ENCODE data around the gene MBOAT1.

Gene MBOAT1

DNA sequence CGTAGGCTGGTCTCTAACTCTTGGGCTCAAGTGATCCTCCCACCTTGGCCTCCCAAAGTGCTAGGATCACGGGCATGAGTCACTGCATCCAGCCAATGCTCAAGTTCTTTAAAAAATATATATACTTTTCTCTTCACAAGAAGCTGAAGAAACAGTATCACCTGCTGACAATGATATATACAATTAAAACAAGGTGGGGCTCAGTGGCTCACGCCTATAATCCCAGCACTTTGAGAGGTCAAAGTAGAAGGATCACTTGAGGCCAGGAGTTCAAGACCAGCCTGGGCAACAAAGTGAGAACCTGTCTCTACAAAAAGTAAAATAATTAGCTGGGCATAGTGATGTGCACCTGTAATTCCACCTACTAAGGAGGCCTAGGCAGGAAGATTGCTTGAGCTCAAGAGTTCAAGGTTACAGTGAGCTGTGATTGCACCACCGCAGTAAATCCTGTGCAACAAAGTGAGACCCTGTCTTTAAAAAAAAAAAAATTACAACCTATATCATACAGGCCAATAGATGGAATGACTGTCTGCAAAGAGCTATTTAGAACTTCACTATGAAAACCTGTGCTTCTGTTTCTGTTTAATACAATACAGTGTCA is 36.4 kb downstream of the MBOAT1 start:
- Histone ChIP-seq H3K27me3 (ENCODE audit: control insufficient read depth in 1 of 2, insufficient read depth in 2 of 2, low read length in 2 of 2) (no peaks in the 10 kb centered on the region), H3K9me3 (ENCODE audit: control insufficient read depth in 1 of 2, low read length in 2 of 2) (no peaks in the 10 kb centered on the region), H3K36me3 (ENCODE audit: control insufficient read depth in 1 of 2, insufficient read depth in 2 of 2, low read length in 2 of 2) (no peaks in the 10 kb centered on the region), H3K27ac (ENCODE audit: low read depth, low read length) (no peak overlapping the region), H3K9ac (ENCODE audit: low read depth in 1 of 2, low read length in 2 of 2) (no peak overlapping the region), H3K4me3 (ENCODE audit: low read depth in 1 of 2, low read length in 2 of 2) (no peak overlapping the region), H3K4me1 (ENCODE audit: control insufficient read depth in 1 of 2, insufficient read depth in 2 of 2, low read length in 2 of 2) (peaks cover 21 to 23% of the 10 kb centered on the region in 2 donors)

DNA sequence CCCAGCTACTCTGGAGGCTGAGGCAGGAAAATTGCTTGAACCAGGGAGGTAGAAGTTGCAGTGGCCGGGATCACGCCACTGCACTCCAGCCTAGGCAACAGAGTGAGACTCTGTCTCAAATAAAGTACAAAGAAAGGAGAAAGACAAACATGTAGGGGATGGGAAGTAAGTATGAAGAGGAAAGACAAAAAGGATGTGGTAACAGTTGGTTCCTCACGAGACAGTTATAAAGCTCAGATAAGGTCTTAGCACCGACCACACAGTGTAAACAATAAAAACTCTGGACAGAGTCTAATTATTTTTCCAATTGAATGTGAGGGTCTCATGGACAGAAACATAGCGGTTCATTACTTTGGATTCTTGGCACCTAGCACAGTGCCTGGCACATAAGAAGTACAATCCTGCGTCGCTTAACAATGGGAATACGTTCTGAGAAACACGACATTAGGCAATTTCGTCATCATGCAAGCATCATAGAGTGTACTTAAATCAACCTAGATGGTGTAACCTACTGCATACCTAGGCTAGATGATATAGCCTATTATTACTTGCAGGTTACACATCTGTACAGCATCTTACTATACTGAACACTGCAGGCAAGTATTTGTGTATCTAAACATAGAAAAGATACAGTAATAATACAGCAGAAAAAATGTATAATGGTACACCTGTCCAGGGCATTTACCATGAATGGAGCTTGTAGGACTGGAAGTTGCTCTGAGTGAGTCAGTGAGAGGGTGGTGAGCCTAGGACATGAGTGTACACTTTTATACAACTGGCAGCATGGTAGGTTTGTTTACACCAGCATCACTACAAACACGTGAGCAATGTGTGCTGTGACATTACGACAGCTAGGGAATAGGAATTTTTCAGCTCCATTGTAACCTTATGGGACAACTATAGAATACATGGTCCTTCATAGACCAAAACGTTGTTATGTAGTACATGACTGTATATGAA is 38.2 kb downstream of the MBOAT1 start:
- Histone ChIP-seq H3K36me3 (ENCODE audit: control insufficient read depth in 1 of 2, insufficient read depth in 2 of 2, low read length in 2 of 2) (no peaks in the 10 kb centered on the region), H3K27ac (ENCODE audit: low read depth, low read length) (no peak overlapping the region), H3K9me3 (ENCODE audit: control insufficient read depth in 1 of 2, low read length in 2 of 2) (no peaks in the 10 kb centered on the region)

DNA sequence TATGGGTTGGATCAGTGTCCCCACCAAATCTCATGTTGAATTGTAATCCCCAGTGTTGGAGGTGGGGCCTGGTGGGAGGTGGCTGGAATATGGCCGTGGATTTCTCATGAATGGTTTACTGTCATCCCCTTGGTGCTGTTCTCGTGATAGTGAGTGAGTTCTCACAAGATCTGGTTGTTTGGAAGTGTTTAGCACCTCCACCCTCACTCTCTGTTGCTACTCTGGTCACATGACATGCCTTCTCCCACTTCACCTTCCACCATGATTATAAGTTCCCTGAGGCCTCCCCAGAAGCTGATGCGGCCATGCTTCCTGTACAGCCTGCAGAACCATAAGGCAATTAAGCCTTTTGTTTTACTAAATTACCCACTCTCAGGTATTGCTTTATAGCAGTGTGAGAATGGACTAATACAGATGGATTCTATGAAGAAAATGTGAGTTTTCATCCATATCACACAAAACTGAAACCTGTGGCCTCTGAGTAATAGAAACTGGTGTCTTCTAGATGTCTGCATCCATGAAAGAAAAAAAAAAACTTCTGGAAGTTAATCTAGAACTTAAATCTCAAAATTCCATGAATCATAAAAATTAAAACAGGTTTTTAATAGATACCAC is 39.3 kb downstream of the MBOAT1 start:
- no peaks in the 10 kb centered on the region for H3K27me3 ChIP-seq (ENCODE audit: control insufficient read depth in 1 of 2, insufficient read depth in 2 of 2, low read length in 2 of 2)
- H3K9me3 ChIP-seq (ENCODE audit: control insufficient read depth in 1 of 2, low read length in 2 of 2), result no peaks in the 10 kb centered on the region
- no peak overlapping the region for H3K9ac ChIP-seq (ENCODE audit: low read depth in 1 of 2, low read length in 2 of 2)
- H3K4me3 ChIP-seq (ENCODE audit: low read depth in 1 of 2, low read length in 2 of 2), result no peak overlapping the region
- H3K27ac ChIP-seq (ENCODE audit: low read depth, low read length), result no peak overlapping the region
- H3K4me1 ChIP-seq (ENCODE audit: control insufficient read depth in 1 of 2, insufficient read depth in 2 of 2, low read length in 2 of 2), result peaks cover 19 to 28% of the 10 kb centered on the region in 2 donors
- no peaks in the 10 kb centered on the region for H3K36me3 ChIP-seq (ENCODE audit: control insufficient read depth in 1 of 2, insufficient read depth in 2 of 2, low read length in 2 of 2)

More for the DNA sequence above, 38.2 kb downstream of the MBOAT1 start:
- H3K4me3 ChIP-seq (ENCODE audit: low read depth in 1 of 2, low read length in 2 of 2), result no peak overlapping the region
- no peaks in the 10 kb centered on the region for H3K27me3 ChIP-seq (ENCODE audit: control insufficient read depth in 1 of 2, insufficient read depth in 2 of 2, low read length in 2 of 2)
- H3K4me1 ChIP-seq (ENCODE audit: control insufficient read depth in 1 of 2, insufficient read depth in 2 of 2, low read length in 2 of 2), result peaks cover 20 to 27% of the 10 kb centered on the region in 2 donors
- no peak overlapping the region for H3K9ac ChIP-seq (ENCODE audit: low read depth in 1 of 2, low read length in 2 of 2)

DNA sequence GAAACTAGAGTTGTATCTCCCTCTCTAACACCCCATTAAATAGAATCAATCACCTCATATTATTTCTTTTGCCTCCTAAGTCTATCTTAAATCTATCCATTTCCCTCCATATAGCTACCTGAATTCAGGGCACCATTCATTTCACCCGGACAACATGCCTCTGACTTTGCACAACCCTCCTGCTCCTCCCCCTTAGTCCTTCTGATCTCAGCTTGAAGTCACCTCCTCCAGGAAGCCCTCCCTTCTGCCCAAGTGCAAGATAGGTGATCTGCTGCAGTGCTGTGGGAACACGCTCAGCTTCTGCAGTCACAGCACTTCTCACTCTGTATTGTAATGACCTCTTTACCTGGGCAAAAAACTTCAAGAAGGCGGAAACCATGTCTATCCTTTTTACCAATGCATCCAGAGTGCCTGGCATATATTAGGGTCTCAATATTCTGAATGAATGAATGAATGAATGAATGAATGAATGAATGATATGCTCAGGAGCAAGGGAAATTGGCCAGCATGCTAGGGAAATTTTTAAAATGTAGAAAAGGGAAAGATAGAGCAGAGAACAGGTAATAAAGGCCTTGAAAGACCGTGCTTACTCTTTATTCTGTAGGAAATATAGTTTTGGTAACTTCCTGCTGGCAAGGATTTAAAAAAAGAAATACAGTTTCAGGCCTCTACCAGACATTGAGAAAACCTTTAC is 41.7 kb downstream of the MBOAT1 start:
- Histone ChIP-seq H3K9me3 (ENCODE audit: control insufficient read depth in 1 of 2, low read length in 2 of 2) (no peaks in the 10 kb centered on the region), H3K27ac (ENCODE audit: low read depth, low read length) (no peak overlapping the region), H3K4me1 (ENCODE audit: control insufficient read depth in 1 of 2, insufficient read depth in 2 of 2, low read length in 2 of 2) (peaks cover 4 to 17% of the 10 kb centered on the region in 2 donors)

DNA sequence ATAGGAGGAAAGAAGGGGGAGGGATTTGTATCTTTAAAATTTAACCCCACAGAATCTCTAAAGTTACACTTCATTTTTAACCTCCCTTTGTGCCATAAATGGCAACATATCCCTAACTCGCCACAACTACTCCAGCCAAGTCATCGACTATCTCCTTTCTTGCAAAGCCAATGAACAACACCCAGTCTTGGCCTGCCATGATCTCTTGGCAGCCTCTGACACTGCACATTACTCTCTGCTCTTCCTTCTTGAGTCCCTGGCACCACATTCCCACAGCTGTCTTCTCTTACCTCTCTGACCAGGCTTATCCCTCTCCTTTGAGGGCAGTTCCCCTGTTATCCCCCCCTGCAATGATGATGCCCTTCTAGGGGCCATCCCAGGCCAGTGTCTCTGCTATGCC is 42.5 kb downstream of the MBOAT1 start:
- no peaks in the 10 kb centered on the region for H3K27me3 ChIP-seq (ENCODE audit: control insufficient read depth in 1 of 2, insufficient read depth in 2 of 2, low read length in 2 of 2)
- peaks cover 4 to 17% of the 10 kb centered on the region in 2 donors for H3K4me1 ChIP-seq (ENCODE audit: control insufficient read depth in 1 of 2, insufficient read depth in 2 of 2, low read length in 2 of 2)
- H3K4me3 ChIP-seq (ENCODE audit: low read depth in 1 of 2, low read length in 2 of 2), result no peak overlapping the region
- H3K9ac ChIP-seq (ENCODE audit: low read depth in 1 of 2, low read length in 2 of 2), result no peak overlapping the region
- H3K27ac ChIP-seq (ENCODE audit: low read depth, low read length), result no peak overlapping the region
- no peaks in the 10 kb centered on the region for H3K9me3 ChIP-seq (ENCODE audit: control insufficient read depth in 1 of 2, low read length in 2 of 2)
- H3K36me3 ChIP-seq (ENCODE audit: control insufficient read depth in 1 of 2, insufficient read depth in 2 of 2, low read length in 2 of 2), result peaks cover 0 to 5% of the 10 kb centered on the region in 2 donors

More for the DNA sequence above, 41.7 kb downstream of the MBOAT1 start:
- Histone ChIP-seq H3K9ac (ENCODE audit: low read depth in 1 of 2, low read length in 2 of 2) (no peak overlapping the region), H3K36me3 (ENCODE audit: control insufficient read depth in 1 of 2, insufficient read depth in 2 of 2, low read length in 2 of 2) (peaks cover 0 to 5% of the 10 kb centered on the region in 2 donors), H3K4me3 (ENCODE audit: low read depth in 1 of 2, low read length in 2 of 2) (no peak overlapping the region), H3K27me3 (ENCODE audit: control insufficient read depth in 1 of 2, insufficient read depth in 2 of 2, low read length in 2 of 2) (no peaks in the 10 kb centered on the region)

DNA sequence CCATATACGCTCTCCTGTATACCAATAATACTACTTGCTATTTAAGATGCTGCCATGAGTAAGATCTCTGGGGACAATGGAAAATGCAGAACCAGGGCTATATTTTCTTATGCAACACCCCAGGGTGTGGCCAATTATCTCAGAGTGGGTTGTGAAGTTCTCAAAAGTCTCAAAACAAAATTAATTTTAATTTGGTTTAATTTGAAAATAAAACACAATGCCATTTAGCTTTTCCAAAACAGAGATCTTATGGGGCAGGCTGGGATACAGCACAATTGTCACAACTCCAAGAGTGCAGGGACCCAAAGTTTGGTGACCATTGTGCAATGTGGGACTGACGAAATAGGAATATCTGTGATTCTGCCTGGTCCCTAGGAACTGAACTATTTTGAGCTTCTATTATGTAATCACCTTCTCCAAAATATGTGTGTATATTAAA is 43.1 kb downstream of the MBOAT1 start:
- H3K9ac ChIP-seq (ENCODE audit: low read depth in 1 of 2, low read length in 2 of 2), result no peak overlapping the region
- peaks cover 0 to 5% of the 10 kb centered on the region in 2 donors for H3K36me3 ChIP-seq (ENCODE audit: control insufficient read depth in 1 of 2, insufficient read depth in 2 of 2, low read length in 2 of 2)
- H3K9me3 ChIP-seq (ENCODE audit: control insufficient read depth in 1 of 2, low read length in 2 of 2), result no peaks in the 10 kb centered on the region
- H3K4me3 ChIP-seq (ENCODE audit: low read depth in 1 of 2, low read length in 2 of 2), result no peak overlapping the region
- H3K27me3 ChIP-seq (ENCODE audit: control insufficient read depth in 1 of 2, insufficient read depth in 2 of 2, low read length in 2 of 2), result no peaks in the 10 kb centered on the region
- no peak overlapping the region for H3K27ac ChIP-seq (ENCODE audit: low read depth, low read length)
- H3K4me1 ChIP-seq (ENCODE audit: control insufficient read depth in 1 of 2, insufficient read depth in 2 of 2, low read length in 2 of 2), result peaks cover 4 to 14% of the 10 kb centered on the region in 2 donors

DNA sequence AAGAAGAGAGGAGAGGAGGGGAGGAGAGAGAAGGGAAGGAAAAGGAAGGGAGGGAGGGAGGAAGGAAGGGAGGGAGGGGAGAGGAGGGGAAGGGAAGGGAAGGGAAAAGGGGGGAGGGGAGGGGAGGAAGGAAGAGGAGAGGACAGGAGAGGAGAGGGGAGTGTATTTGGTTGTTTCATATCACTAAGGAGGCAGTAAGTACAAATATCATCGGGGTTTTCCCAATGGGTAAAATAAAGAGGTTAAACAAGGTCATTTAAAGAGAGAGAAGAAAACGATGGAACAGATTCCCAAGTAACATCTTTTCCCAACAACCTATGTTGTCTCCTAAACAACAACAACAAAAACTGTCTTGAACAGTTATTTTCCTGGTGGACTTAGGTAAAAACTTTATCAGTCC is 43.6 kb downstream of the MBOAT1 start:
- H3K36me3 ChIP-seq (ENCODE audit: control insufficient read depth in 1 of 2, insufficient read depth in 2 of 2, low read length in 2 of 2), result peaks cover 0 to 5% of the 10 kb centered on the region in 2 donors
- no peak overlapping the region for H3K9ac ChIP-seq (ENCODE audit: low read depth in 1 of 2, low read length in 2 of 2)
- H3K27me3 ChIP-seq (ENCODE audit: control insufficient read depth in 1 of 2, insufficient read depth in 2 of 2, low read length in 2 of 2), result no peaks in the 10 kb centered on the region
- no peak overlapping the region for H3K27ac ChIP-seq (ENCODE audit: low read depth, low read length)
- H3K9me3 ChIP-seq (ENCODE audit: control insufficient read depth in 1 of 2, low read length in 2 of 2), result no peaks in the 10 kb centered on the region
- peaks cover 4 to 11% of the 10 kb centered on the region in 2 donors for H3K4me1 ChIP-seq (ENCODE audit: control insufficient read depth in 1 of 2, insufficient read depth in 2 of 2, low read length in 2 of 2)
- no peak overlapping the region for H3K4me3 ChIP-seq (ENCODE audit: low read depth in 1 of 2, low read length in 2 of 2)

DNA sequence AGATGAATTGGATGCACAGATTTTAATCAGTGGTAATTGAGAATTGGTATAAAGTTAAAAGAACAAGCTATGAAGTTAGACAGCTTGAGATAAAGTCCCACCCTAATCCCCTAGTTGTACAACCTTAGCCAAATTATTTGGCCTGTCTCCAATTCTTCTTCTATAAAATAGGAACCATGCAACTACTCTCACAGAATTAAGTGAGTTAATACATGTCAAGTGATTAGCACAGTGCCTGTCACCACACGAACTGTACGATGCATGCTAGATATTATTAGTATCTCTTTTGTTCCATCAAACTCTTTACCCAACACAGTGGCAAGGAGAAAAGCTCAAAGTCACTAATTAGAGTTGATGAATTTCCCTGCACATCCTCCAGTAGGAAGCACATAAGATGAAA is 44.7 kb downstream of the MBOAT1 start:
- no peak overlapping the region for H3K27ac ChIP-seq (ENCODE audit: low read depth, low read length)
- H3K36me3 ChIP-seq (ENCODE audit: control insufficient read depth in 1 of 2, insufficient read depth in 2 of 2, low read length in 2 of 2), result peaks cover 0 to 5% of the 10 kb centered on the region in 2 donors
- H3K4me3 ChIP-seq (ENCODE audit: low read depth in 1 of 2, low read length in 2 of 2), result no peak overlapping the region
- peaks cover 4 to 11% of the 10 kb centered on the region in 2 donors for H3K4me1 ChIP-seq (ENCODE audit: control insufficient read depth in 1 of 2, insufficient read depth in 2 of 2, low read length in 2 of 2)
- no peaks in the 10 kb centered on the region for H3K9me3 ChIP-seq (ENCODE audit: control insufficient read depth in 1 of 2, low read length in 2 of 2)
- no peaks in the 10 kb centered on the region for H3K27me3 ChIP-seq (ENCODE audit: control insufficient read depth in 1 of 2, insufficient read depth in 2 of 2, low read length in 2 of 2)
- no peak overlapping the region for H3K9ac ChIP-seq (ENCODE audit: low read depth in 1 of 2, low read length in 2 of 2)

DNA sequence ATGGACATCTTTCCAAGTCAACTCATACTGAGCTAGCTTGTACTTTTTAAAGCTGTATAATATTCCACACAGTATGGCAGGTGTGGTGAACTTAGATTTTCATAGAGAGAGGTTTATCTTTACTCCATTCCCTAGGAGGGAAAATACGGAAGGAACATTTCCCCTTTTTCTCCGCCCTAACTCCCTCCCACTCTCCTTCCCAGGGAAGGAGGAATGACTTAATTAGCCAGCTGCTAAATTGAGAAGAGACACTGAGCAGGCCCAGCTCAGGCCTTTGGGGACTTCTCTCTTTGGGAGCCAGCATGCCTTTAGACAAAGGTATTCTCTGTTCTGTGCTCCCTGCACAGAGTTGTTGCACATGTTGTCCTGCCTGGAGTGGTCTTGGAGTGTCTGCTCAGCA is 46.1 kb downstream of the MBOAT1 start:
- Histone ChIP-seq H3K36me3 (ENCODE audit: control insufficient read depth in 1 of 2, insufficient read depth in 2 of 2, low read length in 2 of 2) (peaks cover 0 to 5% of the 10 kb centered on the region in 2 donors), H3K9me3 (ENCODE audit: control insufficient read depth in 1 of 2, low read length in 2 of 2) (no peaks in the 10 kb centered on the region), H3K9ac (ENCODE audit: low read depth in 1 of 2, low read length in 2 of 2) (no peak overlapping the region), H3K4me1 (ENCODE audit: control insufficient read depth in 1 of 2, insufficient read depth in 2 of 2, low read length in 2 of 2) (peaks cover 4 to 11% of the 10 kb centered on the region in 2 donors), H3K27me3 (ENCODE audit: control insufficient read depth in 1 of 2, insufficient read depth in 2 of 2, low read length in 2 of 2) (no peaks in the 10 kb centered on the region), H3K4me3 (ENCODE audit: low read depth in 1 of 2, low read length in 2 of 2) (no peak overlapping the region), H3K27ac (ENCODE audit: low read depth, low read length) (no peak overlapping the region)

Data from duodenal mucosa (tissue), 2 donors.